Activated T-cell treated with anti-CD3 and anti-CD28 coated beads, Interleukin-2, amount 50 U/mL, for 72 hours (primary cell): ENCODE results near the gene TNNT2. TPM values are rescaled to one million over a fixed set of nuclear protein-coding genes. Genes with fewer than 3 reads are reported as not detected.

Source experiments
- ATAC-seq, 2 donors: fragments of 150-1000 bp; cut with Tn5 transposase; replicated peaks in 1 of 2; 2 replicates each; pipeline ENCODE4 v1.10.0; 2021; ENCODE audit warnings: moderate library complexity in 2 of 2, mild to moderate bottlenecking in 1 of 2
- DNase-seq, 2 donors: peaks; one replicate each; pipeline ENCODE4 v3.0.0; 2021 to 2022; ENCODE audit warnings: mixed read lengths in 1 of 2
- H3K27ac Mint-ChIP-seq: one replicate; pipeline ENCODE4 v1.8.0; 2022; ENCODE audit warnings: mild to moderate bottlenecking, moderate library complexity, mixed read lengths
- H3K27me3 Mint-ChIP-seq: one replicate; pipeline ENCODE4 v1.8.0; 2022; ENCODE audit warnings: low read depth, mixed read lengths
- H3K36me3 Mint-ChIP-seq, 2 donors: one replicate each; pipeline ENCODE4 v1.8.0; 2022; ENCODE audit warnings: mixed read lengths in 2 of 2, mild to moderate bottlenecking in 1 of 2; ENCODE audit not compliant: insufficient read depth in 2 of 2
- H3K4me1 Mint-ChIP-seq: one replicate; pipeline ENCODE4 v1.8.0; 2022; ENCODE audit warnings: low read depth, mixed read lengths
- H3K4me3 Mint-ChIP-seq, 2 donors: one replicate each; pipeline ENCODE4 v1.8.0; 2022; ENCODE audit warnings: mild to moderate bottlenecking in 2 of 2, mixed read lengths in 2 of 2, moderate library complexity in 2 of 2
- H3K9me3 Mint-ChIP-seq, 2 donors: one replicate each; pipeline ENCODE4 v1.8.0; 2022; ENCODE audit warnings: mixed read lengths in 2 of 2
- total RNA-seq, 2 donors: library from RNA; stranded (reverse); gene quantifications; one replicate each; pipeline ENCODE4 v1.2.3, GENCODE V29; 2022

The TNNT2 gene
- total RNA-seq, 2 donors from 2014 or later: not detected

DNA sequence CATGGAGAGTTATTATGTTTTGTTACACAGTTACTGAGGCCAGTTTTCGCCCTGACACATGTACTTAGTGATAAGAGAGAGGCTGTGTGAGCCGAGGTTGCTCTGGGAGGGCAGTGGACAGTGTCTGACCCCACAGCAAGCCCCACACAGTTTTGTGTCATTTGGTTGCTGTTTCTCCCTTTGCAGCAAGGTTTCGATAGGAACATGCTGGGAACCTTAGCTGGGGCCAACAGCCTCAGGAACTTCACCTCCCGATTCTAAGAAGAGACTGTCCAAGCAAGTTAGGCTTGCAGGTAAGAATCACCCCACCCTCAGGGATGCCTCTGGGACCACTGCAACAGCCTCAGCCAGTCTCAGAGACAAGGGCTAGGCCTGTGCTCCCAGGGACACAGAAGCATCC, 48.9 kb downstream of the TNNT2 start:
- Mint-ChIP-seq H3K4me1 (no peaks in the 10 kb centered on the region), H3K36me3 (no peaks in the 10 kb centered on the region), H3K27ac (no peak overlapping the region), H3K27me3 (no peaks in the 10 kb centered on the region), H3K4me3 (no peak overlapping the region), H3K9me3 (no peaks in the 10 kb centered on the region)
- ATAC-seq (no peak), DNase-seq (no peak)

- DNase-seq (no peak), ATAC-seq (no peak)
- Mint-ChIP-seq H3K36me3 (no peaks in the 10 kb centered on the region), H3K27me3 (no peaks in the 10 kb centered on the region), H3K9me3 (no peaks in the 10 kb centered on the region), H3K27ac (no peak overlapping the region), H3K4me3 (no peak overlapping the region), H3K4me1 (no peaks in the 10 kb centered on the region)
Observed at GRCh38 chr1:201327687-201328240, 49.7 kb downstream of the TNNT2 start.

DNA sequence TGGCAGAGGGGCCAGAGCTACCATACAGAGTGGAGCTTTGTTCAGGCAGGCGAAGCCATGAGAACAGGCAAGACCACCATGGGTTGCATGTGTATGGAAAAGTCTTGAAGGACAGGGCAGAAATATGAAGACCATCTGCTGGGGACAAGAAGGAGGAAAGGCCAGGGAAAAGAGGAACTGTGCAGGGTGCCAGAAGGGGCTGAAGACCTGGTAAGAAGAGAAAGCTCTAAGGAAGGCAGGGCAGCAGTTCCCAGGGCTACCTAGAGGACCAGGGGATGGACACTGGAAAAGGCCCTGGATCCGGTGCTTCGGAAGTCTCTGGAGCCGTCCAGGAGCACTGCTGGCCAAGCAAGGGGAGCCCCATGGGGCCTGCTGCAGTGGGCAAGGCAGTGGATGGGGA, 50.8 kb downstream of the TNNT2 start:
- Mint-ChIP-seq H3K9me3 (no peaks in the 10 kb centered on the region), H3K27me3 (no peaks in the 10 kb centered on the region), H3K4me3 (no peak overlapping the region), H3K27ac (no peak overlapping the region), H3K36me3 (no peaks in the 10 kb centered on the region), H3K4me1 (no peaks in the 10 kb centered on the region)
- ATAC-seq: no peak
- no peak for DNase-seq

- no peak overlapping the region for H3K4me3 Mint-ChIP-seq
- no peaks in the 10 kb centered on the region for H3K9me3 Mint-ChIP-seq
- H3K36me3 Mint-ChIP-seq: no peaks in the 10 kb centered on the region
- no peak overlapping the region for H3K27ac Mint-ChIP-seq
- no peaks in the 10 kb centered on the region for H3K4me1 Mint-ChIP-seq
- no peak for DNase-seq
- ATAC-seq: no peak
- H3K27me3 Mint-ChIP-seq: no peaks in the 10 kb centered on the region
Observed at GRCh38 chr1:201325678-201326060, 51.8 kb downstream of the TNNT2 start.

DNA sequence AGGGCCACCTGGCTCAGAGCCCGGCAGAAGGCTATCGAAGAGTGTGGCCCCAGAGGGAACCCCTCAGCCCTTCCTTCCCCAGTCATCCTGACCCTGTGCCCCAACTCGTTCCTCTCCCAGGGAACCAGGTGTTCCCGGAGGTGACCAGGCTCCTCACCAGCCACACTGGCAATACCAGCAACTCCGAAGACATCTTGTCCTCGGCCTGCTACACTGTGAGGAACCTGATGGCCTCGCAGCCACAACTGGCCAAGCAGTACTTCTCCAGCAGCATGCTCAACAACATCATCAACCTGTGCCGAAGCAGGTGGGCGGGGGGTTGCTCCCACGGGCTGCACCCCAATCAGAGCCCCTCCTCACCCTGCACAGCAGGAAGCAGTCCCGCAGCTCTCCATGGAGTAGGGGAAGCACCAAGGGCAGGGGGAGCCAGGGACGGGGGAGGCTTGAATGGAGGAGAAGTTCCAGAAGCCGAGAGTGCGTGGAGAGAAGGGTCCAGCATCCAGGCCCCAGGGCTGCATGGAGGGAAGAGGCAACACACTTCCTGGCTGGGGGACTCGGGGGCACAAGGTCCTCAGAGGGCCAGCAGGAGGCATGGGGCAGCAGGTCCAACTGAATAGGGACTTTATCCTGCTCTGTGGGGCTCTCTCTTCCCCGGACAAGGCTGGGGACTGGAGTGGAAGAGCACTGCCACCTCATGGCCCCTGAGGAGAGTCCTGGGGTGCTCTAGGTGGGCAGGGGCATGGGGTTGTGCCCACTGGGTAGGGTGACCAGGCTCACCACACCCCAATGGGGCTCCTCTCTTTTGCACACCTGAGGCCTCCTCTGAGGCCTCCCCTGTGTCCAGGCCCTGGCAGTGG, 52.4 kb downstream of the TNNT2 start:
- Mint-ChIP-seq H3K4me3 (no peak overlapping the region), H3K9me3 (no peaks in the 10 kb centered on the region), H3K4me1 (no peaks in the 10 kb centered on the region), H3K36me3 (no peaks in the 10 kb centered on the region), H3K27me3 (no peaks in the 10 kb centered on the region), H3K27ac (no peak overlapping the region)
- ATAC-seq (no peak), DNase-seq (no peak)

DNA sequence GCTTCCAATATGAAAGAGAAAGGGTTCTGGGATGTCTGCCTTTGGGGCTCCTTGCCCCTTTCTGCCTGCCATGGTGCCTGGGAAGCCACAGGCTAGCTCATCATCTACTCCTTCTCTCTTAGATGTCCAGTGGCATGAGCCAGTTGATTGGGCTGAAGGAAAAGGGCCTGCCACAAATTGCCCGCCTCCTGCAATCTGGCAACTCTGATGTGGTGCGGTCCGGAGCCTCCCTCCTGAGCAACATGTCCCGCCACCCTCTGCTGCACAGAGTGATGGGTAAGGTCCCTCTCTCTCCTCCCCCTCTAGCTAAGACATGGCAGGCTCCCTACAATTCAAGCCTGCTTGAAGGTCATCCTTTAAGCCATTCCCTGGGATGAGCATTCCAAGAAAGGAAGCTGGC, 53.2 kb downstream of the TNNT2 start:
- no peak for ATAC-seq
- H3K27ac Mint-ChIP-seq: no peak overlapping the region
- no peaks in the 10 kb centered on the region for H3K36me3 Mint-ChIP-seq

DNA sequence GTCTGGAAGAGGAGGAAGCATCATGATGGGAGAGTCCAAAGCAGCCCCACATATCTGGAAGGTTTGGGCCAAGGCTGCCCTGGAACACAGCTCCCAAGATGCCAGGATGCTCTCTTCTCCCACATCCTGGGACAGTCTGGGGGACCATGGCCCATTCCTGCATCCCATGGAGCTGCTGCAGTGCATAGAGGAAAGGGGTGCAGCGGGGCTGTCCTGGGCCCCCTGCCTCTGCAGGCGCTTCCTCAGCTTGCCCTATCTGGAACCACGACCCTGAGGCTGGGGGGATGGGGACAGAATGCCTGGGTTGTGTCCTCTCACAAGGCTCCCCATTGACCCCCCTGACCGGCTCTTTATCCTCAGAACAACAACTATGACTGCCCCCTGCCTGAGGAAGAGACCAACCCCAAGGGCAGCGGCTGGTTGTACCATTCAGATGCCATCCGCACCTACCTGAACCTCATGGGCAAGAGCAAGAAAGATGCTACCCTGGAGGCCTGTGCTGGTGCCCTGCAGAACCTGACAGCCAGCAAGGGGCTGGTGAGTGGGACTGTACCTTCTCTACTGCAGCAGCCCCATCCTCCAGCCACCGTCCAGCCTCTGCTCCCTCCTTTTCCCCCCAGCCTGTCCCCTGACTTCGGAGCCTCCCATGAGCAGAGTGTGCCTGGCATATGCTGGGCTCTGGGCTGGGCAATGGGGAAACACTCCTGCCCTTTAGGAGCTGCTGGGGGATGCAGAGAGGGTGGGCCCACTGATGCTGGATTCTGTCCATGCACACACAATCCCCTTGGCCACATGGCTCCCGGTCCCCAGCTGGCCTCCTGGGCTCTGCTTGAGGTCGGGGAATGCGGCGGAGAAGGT, 54.6 kb downstream of the TNNT2 start:
- no peaks in the 10 kb centered on the region for H3K36me3 Mint-ChIP-seq
- no peak overlapping the region for H3K27ac Mint-ChIP-seq
- no peaks in the 10 kb centered on the region for H3K4me1 Mint-ChIP-seq
- H3K27me3 Mint-ChIP-seq: no peaks in the 10 kb centered on the region
- no peak overlapping the region for H3K4me3 Mint-ChIP-seq
- no peak for DNase-seq
- no peak for ATAC-seq
- H3K9me3 Mint-ChIP-seq: no peaks in the 10 kb centered on the region

More for the DNA sequence above, 53.2 kb downstream of the TNNT2 start:
- H3K4me3 Mint-ChIP-seq: no peak overlapping the region
- no peaks in the 10 kb centered on the region for H3K4me1 Mint-ChIP-seq
- DNase-seq: no peak
- H3K9me3 Mint-ChIP-seq: no peaks in the 10 kb centered on the region
- H3K27me3 Mint-ChIP-seq: no peaks in the 10 kb centered on the region

DNA sequence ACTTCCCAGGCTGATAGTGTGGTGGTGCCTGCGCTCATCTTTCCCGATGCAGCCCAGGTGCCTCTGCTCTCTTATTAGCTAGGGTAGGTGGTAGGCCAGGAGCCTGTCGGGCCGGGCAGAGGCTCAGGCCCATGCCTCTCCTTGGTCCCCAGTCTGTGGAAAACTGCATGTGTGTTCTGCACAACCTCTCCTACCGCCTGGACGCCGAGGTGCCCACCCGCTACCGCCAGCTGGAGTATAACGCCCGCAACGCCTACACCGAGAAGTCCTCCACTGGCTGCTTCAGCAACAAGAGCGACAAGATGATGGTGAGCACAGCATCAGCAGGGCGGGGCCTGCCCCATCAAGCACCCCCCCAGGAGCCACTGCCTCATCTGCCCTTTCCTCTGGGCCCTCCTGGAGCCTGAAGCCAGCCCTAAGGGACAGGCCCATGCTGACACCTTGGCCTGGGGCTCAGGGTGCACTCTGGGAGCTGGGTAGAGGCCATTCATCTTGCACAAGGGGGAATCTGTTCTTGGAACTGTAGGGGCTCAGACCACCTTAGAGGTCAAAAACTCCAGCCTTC, 55.6 kb downstream of the TNNT2 start:
- ATAC-seq (no peak), DNase-seq (no peak)
- Mint-ChIP-seq H3K36me3 (no peaks in the 10 kb centered on the region), H3K4me3 (no peak overlapping the region), H3K9me3 (no peaks in the 10 kb centered on the region), H3K27ac (no peak overlapping the region), H3K4me1 (no peaks in the 10 kb centered on the region), H3K27me3 (no peaks in the 10 kb centered on the region)

GRCh38 chr1:201320168-201320788, 57.2 kb downstream of the TNNT2 start:
- Mint-ChIP-seq H3K27ac (no peak overlapping the region), H3K36me3 (no peaks in the 10 kb centered on the region), H3K27me3 (no peaks in the 10 kb centered on the region), H3K4me1 (no peaks in the 10 kb centered on the region), H3K9me3 (no peaks in the 10 kb centered on the region), H3K4me3 (no peak overlapping the region)
- ATAC-seq (no peak), DNase-seq (no peak)

- Mint-ChIP-seq H3K27ac (no peak overlapping the region), H3K4me3 (no peak overlapping the region), H3K27me3 (no peaks in the 10 kb centered on the region), H3K4me1 (no peaks in the 10 kb centered on the region), H3K9me3 (no peaks in the 10 kb centered on the region), H3K36me3 (no peaks in the 10 kb centered on the region)
- ATAC-seq (no peak), DNase-seq (no peak)
Observed at GRCh38 chr1:201319631-201320030, 57.8 kb downstream of the TNNT2 start.

DNA sequence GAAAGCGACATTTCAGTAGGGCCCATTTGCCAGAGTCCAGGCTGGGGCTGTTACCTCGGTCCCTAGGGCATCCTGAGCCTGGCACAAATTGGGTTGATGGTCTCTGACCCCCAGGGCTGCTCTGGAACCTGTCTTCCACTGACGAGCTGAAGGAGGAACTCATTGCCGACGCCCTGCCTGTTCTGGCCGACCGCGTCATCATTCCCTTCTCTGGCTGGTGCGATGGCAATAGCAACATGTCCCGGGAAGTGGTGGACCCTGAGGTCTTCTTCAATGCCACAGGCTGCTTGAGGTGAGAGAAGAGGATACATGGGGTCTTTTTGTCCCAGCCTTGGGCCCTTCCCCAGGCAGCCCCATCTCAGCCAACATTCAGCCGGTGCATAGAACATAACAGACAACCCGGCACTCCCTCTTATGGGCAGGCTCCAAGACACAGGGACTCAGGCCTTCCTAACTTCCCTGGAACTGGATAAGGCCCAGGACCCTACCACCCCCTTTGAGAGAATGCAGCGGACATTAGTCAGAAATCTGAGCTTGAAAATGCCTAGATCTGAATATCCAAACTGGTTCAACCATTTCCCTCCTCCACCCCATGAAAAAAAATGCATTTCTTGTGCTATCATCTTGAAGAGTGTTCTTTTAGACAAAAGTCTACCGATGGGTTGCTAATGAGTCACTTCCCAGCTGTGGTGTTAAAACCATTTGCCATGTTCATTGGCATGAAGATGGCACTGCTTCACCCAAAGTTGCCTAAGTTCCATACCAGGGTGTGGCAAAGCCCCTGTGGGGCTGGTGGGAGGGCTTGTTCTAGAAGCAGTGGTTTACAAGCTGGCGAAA, 58.8 kb downstream of the TNNT2 start:
- ATAC-seq (no peak), DNase-seq (no peak)
- Mint-ChIP-seq H3K36me3 (no peaks in the 10 kb centered on the region), H3K4me3 (no peak overlapping the region), H3K9me3 (no peaks in the 10 kb centered on the region), H3K27me3 (no peaks in the 10 kb centered on the region), H3K4me1 (no peaks in the 10 kb centered on the region), H3K27ac (no peak overlapping the region)

GRCh38 chr1:201317551-201317950, 59.9 kb downstream of the TNNT2 start:
- no peak for ATAC-seq
- no peak overlapping the region for H3K27ac Mint-ChIP-seq
- no peaks in the 10 kb centered on the region for H3K27me3 Mint-ChIP-seq
- no peak overlapping the region for H3K4me3 Mint-ChIP-seq
- no peaks in the 10 kb centered on the region for H3K4me1 Mint-ChIP-seq
- DNase-seq: no peak
- H3K9me3 Mint-ChIP-seq: no peaks in the 10 kb centered on the region
- no peaks in the 10 kb centered on the region for H3K36me3 Mint-ChIP-seq
